Neural progenitor cell (in vitro differentiated cells): Measurements from ENCODE around the gene CAMK2D. TPM values are rescaled to one million over a fixed set of nuclear protein-coding genes. Genes with fewer than 3 reads are reported as not detected.

Experiments
- DNase-seq: peaks from one replicate; pipeline ENCODE4 v3.0.0-alpha.2; 2016; ENCODE audit warnings: low spot score
- H2AFZ ChIP-seq: fragments of 200-600 bp; sonication (generic); replicated peaks from 2 replicates; pipeline ENCODE4 v1.6.1; 2016; ENCODE audit warnings: antibody characterized with exemption
- H3F3A ChIP-seq: fragments of 200-600 bp; sonication (generic); 2 replicates; pipeline ENCODE4 v1.6.1; 2016; ENCODE audit warnings: antibody characterized with exemption, low read depth
- H3K27ac ChIP-seq: fragments of 200-600 bp; sonication (generic); 2 replicates; pipeline ENCODE4 v1.5.1; 2016; ENCODE audit warnings: mild to moderate bottlenecking
- H3K27me3 ChIP-seq: fragments of 200-600 bp; sonication (generic); 2 replicates; pipeline ENCODE4 v1.6.1; 2016; ENCODE audit warnings: mild to moderate bottlenecking, moderate library complexity
- H3K36me3 ChIP-seq: fragments of 200-600 bp; sonication (generic); 2 replicates; pipeline ENCODE4 v1.5.1; 2016
- H3K4me1 ChIP-seq: fragments of 200-600 bp; sonication (generic); 2 replicates; pipeline ENCODE4 v1.6.1; 2016; ENCODE audit warnings: mixed run types
- H3K4me2 ChIP-seq: fragments of 200-600 bp; sonication (generic); 2 replicates; pipeline ENCODE4 v1.6.1; 2016
- H3K4me3 ChIP-seq: fragments of 200-600 bp; sonication (generic); 2 replicates; pipeline ENCODE4 v1.5.1; 2016
- H3K79me2 ChIP-seq: fragments of 200-600 bp; sonication (generic); 2 replicates; pipeline ENCODE4 v1.6.1; 2016; ENCODE audit warnings: low read depth
- H3K9ac ChIP-seq: fragments of 200-600 bp; sonication (generic); 2 replicates; pipeline ENCODE4 v1.6.1; 2016
- H3K9me3 ChIP-seq: fragments of 200-600 bp; sonication (generic); 2 replicates; pipeline ENCODE4 v1.5.1; 2016; ENCODE audit warnings: low read depth
- H4K20me1 ChIP-seq: fragments of 200-600 bp; sonication (generic); 2 replicates; pipeline ENCODE4 v1.6.1; 2016; ENCODE audit warnings: low read depth
- H3K27ac Mint-ChIP-seq: 3 replicates; pipeline ENCODE4 v1.8.0; 2021; ENCODE audit warnings: mixed read lengths
- H3K27me3 Mint-ChIP-seq: 2 replicates; pipeline ENCODE4 v1.8.0; 2022; ENCODE audit warnings: low read depth, mild to moderate bottlenecking, inconsistent platforms, moderate library complexity, mixed read lengths; ENCODE audit not compliant: insufficient read depth
- H3K36me3 Mint-ChIP-seq: 3 replicates; pipeline ENCODE4 v1.8.0; 2021; ENCODE audit warnings: mixed read lengths
- H3K4me1 Mint-ChIP-seq: 3 replicates; pipeline ENCODE4 v1.8.0; 2021; ENCODE audit warnings: mixed read lengths
- H3K4me3 Mint-ChIP-seq: 3 replicates; pipeline ENCODE4 v1.8.0; 2021; ENCODE audit warnings: mild to moderate bottlenecking, moderate library complexity, mixed read lengths
- H3K9me3 Mint-ChIP-seq: 3 replicates; pipeline ENCODE4 v1.8.0; 2020; ENCODE audit warnings: mixed read lengths
- EZH2 ChIP-seq: fragments of 200-600 bp; sonication (generic); IDR thresholded peaks from 2 replicates; pipeline ENCODE4 v1.6.1; 2017; ENCODE audit warnings: antibody characterized with exemption, mild to moderate bottlenecking, moderate library complexity
- EZH2phosphoT487 ChIP-seq: fragments of 200-600 bp; sonication (generic); IDR thresholded peaks from 2 replicates; pipeline ENCODE4 v1.6.1; 2017; ENCODE audit warnings: antibody characterized with exemption
- total RNA-seq: library from RNA; depleted of rRNA; stranded (reverse); fragments of >200 nt; gene quantifications from 2 replicates; pipeline ENCODE4 v1.2.3, GENCODE V29; 2015; ENCODE audit warnings: low replicate concordance
- TF ChIP-seq, protein P1 (sequence below): fragments of 200-600 bp; sonication (generic); IDR thresholded peaks from 2 replicates; pipeline ENCODE4 v1.5.1; 2017; ENCODE audit warnings: antibody characterized with exemption, mild to moderate bottlenecking

The CAMK2D gene
- total RNA-seq, 1 donor from 2014 or later: 33.2 TPM

DNA sequence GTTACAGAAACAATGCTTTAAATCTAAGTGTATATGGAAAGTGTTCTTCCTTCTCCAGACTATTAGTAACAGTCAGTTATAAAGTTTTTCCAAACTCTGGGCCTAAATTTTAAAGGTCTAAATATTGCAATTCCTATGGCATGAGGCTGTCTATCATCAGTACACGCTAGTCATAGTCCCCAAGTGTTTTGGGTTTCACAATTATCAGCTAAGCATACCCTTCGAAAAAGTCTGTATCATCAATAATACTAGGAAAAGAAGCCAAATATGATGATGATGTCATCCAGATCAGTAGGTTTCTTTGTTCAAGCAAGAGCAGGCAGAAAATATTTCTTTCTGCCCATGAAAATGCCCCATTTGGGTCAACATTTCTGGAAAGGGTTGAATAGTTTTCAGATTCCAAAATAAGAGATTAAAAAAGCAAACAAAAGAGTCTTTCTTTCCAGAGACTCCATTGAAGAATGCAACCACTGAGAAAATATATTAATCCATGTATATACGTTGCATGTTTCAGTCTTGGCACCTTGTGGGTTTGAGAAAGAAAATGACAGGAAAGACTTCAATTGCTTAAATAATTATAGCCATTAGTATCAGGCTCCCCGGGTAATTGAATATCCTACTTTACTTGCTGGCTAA lies 173.8 kb downstream of the CAMK2D start:
- H3K9ac ChIP-seq: no peak overlapping the region
- Mint-ChIP-seq H3K9me3 (no peaks in the 10 kb centered on the region), H3K27ac (no peak overlapping the region), H3K27me3 (peaks cover 2% of the 10 kb centered on the region), H3K36me3 (peaks cover 3% of the 10 kb centered on the region), H3K4me1 (peaks cover 15% of the 10 kb centered on the region), H3K4me3 (no peak overlapping the region)
- H3K9me3 ChIP-seq: no peaks in the 10 kb centered on the region
- TF ChIP-seq EZH2phosphoT487 (no peak), EZH2 (no peak)
- TF ChIP-seq, protein P1, sequence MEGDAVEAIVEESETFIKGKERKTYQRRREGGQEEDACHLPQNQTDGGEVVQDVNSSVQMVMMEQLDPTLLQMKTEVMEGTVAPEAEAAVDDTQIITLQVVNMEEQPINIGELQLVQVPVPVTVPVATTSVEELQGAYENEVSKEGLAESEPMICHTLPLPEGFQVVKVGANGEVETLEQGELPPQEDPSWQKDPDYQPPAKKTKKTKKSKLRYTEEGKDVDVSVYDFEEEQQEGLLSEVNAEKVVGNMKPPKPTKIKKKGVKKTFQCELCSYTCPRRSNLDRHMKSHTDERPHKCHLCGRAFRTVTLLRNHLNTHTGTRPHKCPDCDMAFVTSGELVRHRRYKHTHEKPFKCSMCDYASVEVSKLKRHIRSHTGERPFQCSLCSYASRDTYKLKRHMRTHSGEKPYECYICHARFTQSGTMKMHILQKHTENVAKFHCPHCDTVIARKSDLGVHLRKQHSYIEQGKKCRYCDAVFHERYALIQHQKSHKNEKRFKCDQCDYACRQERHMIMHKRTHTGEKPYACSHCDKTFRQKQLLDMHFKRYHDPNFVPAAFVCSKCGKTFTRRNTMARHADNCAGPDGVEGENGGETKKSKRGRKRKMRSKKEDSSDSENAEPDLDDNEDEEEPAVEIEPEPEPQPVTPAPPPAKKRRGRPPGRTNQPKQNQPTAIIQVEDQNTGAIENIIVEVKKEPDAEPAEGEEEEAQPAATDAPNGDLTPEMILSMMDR: no peak
- H2AFZ ChIP-seq: no peak overlapping the region
- H3K4me1 ChIP-seq: peaks cover 11% of the 10 kb centered on the region
- H3K4me2 ChIP-seq: no peak overlapping the region
- H3K79me2 ChIP-seq: no peaks in the 10 kb centered on the region
- H4K20me1 ChIP-seq: no peaks in the 10 kb centered on the region
- H3F3A ChIP-seq: no peaks in the 10 kb centered on the region
- H3K4me3 ChIP-seq: no peak overlapping the region
- no peaks in the 10 kb centered on the region for H3K36me3 ChIP-seq
- no peak for DNase-seq
- H3K27me3 ChIP-seq: no peaks in the 10 kb centered on the region
- no peak overlapping the region for H3K27ac ChIP-seq

DNA sequence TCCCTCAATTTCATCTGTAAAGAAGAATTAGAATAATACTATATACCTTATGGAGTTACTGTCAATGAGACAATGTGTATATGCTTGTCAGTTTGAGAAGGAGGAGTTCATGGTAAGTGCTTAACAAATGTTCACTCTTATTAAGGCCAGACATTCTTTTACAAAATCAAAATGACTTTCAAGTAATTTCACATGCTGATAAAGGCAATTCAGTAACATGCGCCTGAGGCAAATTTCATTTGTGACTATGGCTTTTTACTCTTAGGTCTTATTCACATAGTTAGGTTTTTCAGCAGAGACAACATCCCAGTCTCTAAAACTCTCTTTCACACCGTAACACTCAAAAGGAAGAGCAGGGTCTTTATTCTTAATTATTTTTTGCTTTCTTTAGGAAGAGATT lies 174.4 kb downstream of the CAMK2D start:
- H3K36me3 ChIP-seq: no peaks in the 10 kb centered on the region
- Mint-ChIP-seq H3K27me3 (peaks cover 2% of the 10 kb centered on the region), H3K36me3 (peaks cover 3% of the 10 kb centered on the region), H3K4me3 (no peak overlapping the region), H3K9me3 (no peaks in the 10 kb centered on the region), H3K27ac (no peak overlapping the region), H3K4me1 (peaks cover 15% of the 10 kb centered on the region)
- no peaks in the 10 kb centered on the region for H3K79me2 ChIP-seq
- no peak overlapping the region for H3K4me2 ChIP-seq
- H3K4me3 ChIP-seq: no peak overlapping the region
- no peak overlapping the region for H3K27ac ChIP-seq
- DNase-seq: no peak
- no peaks in the 10 kb centered on the region for H3F3A ChIP-seq
- TF ChIP-seq, protein P1: no peak
- TF ChIP-seq EZH2phosphoT487 (no peak), EZH2 (no peak)
- no peak overlapping the region for H3K9ac ChIP-seq
- no peaks in the 10 kb centered on the region for H3K9me3 ChIP-seq
- H4K20me1 ChIP-seq: no peaks in the 10 kb centered on the region
- H2AFZ ChIP-seq: no peak overlapping the region
- peaks cover 11% of the 10 kb centered on the region for H3K4me1 ChIP-seq
- H3K27me3 ChIP-seq: no peaks in the 10 kb centered on the region

DNA sequence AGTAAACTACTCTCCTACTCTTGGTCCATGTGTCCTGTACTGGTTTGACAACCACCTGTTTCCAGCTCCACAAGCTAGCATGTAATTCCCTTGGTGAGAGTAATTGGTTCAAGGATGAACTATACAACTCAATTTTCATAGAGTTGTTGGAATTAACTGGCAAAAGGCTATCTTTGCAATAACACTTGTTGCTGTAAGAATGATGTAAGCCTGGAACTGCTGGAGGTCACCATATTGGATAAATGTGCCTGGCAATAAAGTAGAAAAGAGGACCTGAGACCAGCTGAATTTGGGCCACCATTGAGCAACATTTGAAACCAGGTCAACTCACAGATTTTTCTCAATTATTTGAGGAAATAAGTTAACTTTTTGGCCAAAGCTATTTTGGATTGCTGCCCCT lies 175.5 kb downstream of the CAMK2D start:
- no peak overlapping the region for H3K27ac ChIP-seq
- H3K4me1 ChIP-seq: peaks cover 11% of the 10 kb centered on the region
- no peak overlapping the region for H3K27ac Mint-ChIP-seq

More for the DNA sequence above, 175.5 kb downstream of the CAMK2D start:
- Histone ChIP-seq H3K4me2 (no peak overlapping the region), H3K79me2 (no peaks in the 10 kb centered on the region), H2AFZ (no peak overlapping the region), H3K27me3 (no peaks in the 10 kb centered on the region), H4K20me1 (no peaks in the 10 kb centered on the region), H3K36me3 (no peaks in the 10 kb centered on the region), H3K9me3 (no peaks in the 10 kb centered on the region), H3K4me3 (no peak overlapping the region), H3F3A (no peaks in the 10 kb centered on the region), H3K9ac (no peak overlapping the region)
- Mint-ChIP-seq H3K4me3 (no peak overlapping the region), H3K9me3 (no peaks in the 10 kb centered on the region), H3K36me3 (peaks cover 3% of the 10 kb centered on the region), H3K4me1 (peaks cover 15% of the 10 kb centered on the region), H3K27me3 (peaks cover 2% of the 10 kb centered on the region)
- no peak for TF ChIP-seq EZH2
- TF ChIP-seq EZH2phosphoT487: no peak
- TF ChIP-seq, protein P1: no peak
- DNase-seq: no peak
